Neural progenitor cell (in vitro differentiated cells): ENCODE measurements around the gene PRKAB1. TPM values are rescaled to one million over a fixed set of nuclear protein-coding genes. Genes with fewer than 3 reads are reported as not detected.

Experiments used
- DNase-seq: peaks from one replicate; pipeline ENCODE4 v3.0.0-alpha.2; 2016; ENCODE audit warnings: low spot score
- H2AFZ ChIP-seq: fragments of 200-600 bp; sonication (generic); replicated peaks from 2 replicates; pipeline ENCODE4 v1.6.1; 2016; ENCODE audit warnings: antibody characterized with exemption
- H3F3A ChIP-seq: fragments of 200-600 bp; sonication (generic); 2 replicates; pipeline ENCODE4 v1.6.1; 2016; ENCODE audit warnings: antibody characterized with exemption, low read depth
- H3K27ac ChIP-seq: fragments of 200-600 bp; sonication (generic); 2 replicates; pipeline ENCODE4 v1.5.1; 2016; ENCODE audit warnings: mild to moderate bottlenecking
- H3K27me3 ChIP-seq: fragments of 200-600 bp; sonication (generic); 2 replicates; pipeline ENCODE4 v1.6.1; 2016; ENCODE audit warnings: mild to moderate bottlenecking, moderate library complexity
- H3K36me3 ChIP-seq: fragments of 200-600 bp; sonication (generic); 2 replicates; pipeline ENCODE4 v1.5.1; 2016
- H3K4me1 ChIP-seq: fragments of 200-600 bp; sonication (generic); 2 replicates; pipeline ENCODE4 v1.6.1; 2016; ENCODE audit warnings: mixed run types
- H3K4me2 ChIP-seq: fragments of 200-600 bp; sonication (generic); 2 replicates; pipeline ENCODE4 v1.6.1; 2016
- H3K4me3 ChIP-seq: fragments of 200-600 bp; sonication (generic); 2 replicates; pipeline ENCODE4 v1.5.1; 2016
- H3K79me2 ChIP-seq: fragments of 200-600 bp; sonication (generic); 2 replicates; pipeline ENCODE4 v1.6.1; 2016; ENCODE audit warnings: low read depth
- H3K9ac ChIP-seq: fragments of 200-600 bp; sonication (generic); 2 replicates; pipeline ENCODE4 v1.6.1; 2016
- H3K9me3 ChIP-seq: fragments of 200-600 bp; sonication (generic); 2 replicates; pipeline ENCODE4 v1.5.1; 2016; ENCODE audit warnings: low read depth
- H4K20me1 ChIP-seq: fragments of 200-600 bp; sonication (generic); 2 replicates; pipeline ENCODE4 v1.6.1; 2016; ENCODE audit warnings: low read depth
- H3K27ac Mint-ChIP-seq: 3 replicates; pipeline ENCODE4 v1.8.0; 2021; ENCODE audit warnings: mixed read lengths
- H3K27me3 Mint-ChIP-seq: 2 replicates; pipeline ENCODE4 v1.8.0; 2022; ENCODE audit warnings: low read depth, mild to moderate bottlenecking, inconsistent platforms, moderate library complexity, mixed read lengths; ENCODE audit not compliant: insufficient read depth
- H3K36me3 Mint-ChIP-seq: 3 replicates; pipeline ENCODE4 v1.8.0; 2021; ENCODE audit warnings: mixed read lengths
- H3K4me1 Mint-ChIP-seq: 3 replicates; pipeline ENCODE4 v1.8.0; 2021; ENCODE audit warnings: mixed read lengths
- H3K4me3 Mint-ChIP-seq: 3 replicates; pipeline ENCODE4 v1.8.0; 2021; ENCODE audit warnings: mild to moderate bottlenecking, moderate library complexity, mixed read lengths
- H3K9me3 Mint-ChIP-seq: 3 replicates; pipeline ENCODE4 v1.8.0; 2020; ENCODE audit warnings: mixed read lengths
- EZH2 ChIP-seq: fragments of 200-600 bp; sonication (generic); IDR thresholded peaks from 2 replicates; pipeline ENCODE4 v1.6.1; 2017; ENCODE audit warnings: antibody characterized with exemption, mild to moderate bottlenecking, moderate library complexity
- EZH2phosphoT487 ChIP-seq: fragments of 200-600 bp; sonication (generic); IDR thresholded peaks from 2 replicates; pipeline ENCODE4 v1.6.1; 2017; ENCODE audit warnings: antibody characterized with exemption
- total RNA-seq: library from RNA; depleted of rRNA; stranded (reverse); fragments of >200 nt; gene quantifications from 2 replicates; pipeline ENCODE4 v1.2.3, GENCODE V29; 2015; ENCODE audit warnings: low replicate concordance
- TF ChIP-seq, protein P1 (sequence below): fragments of 200-600 bp; sonication (generic); IDR thresholded peaks from 2 replicates; pipeline ENCODE4 v1.5.1; 2017; ENCODE audit warnings: antibody characterized with exemption, mild to moderate bottlenecking

The PRKAB1 gene
- total RNA-seq, 1 donor from 2014 or later, result 24.5 TPM

DNA sequence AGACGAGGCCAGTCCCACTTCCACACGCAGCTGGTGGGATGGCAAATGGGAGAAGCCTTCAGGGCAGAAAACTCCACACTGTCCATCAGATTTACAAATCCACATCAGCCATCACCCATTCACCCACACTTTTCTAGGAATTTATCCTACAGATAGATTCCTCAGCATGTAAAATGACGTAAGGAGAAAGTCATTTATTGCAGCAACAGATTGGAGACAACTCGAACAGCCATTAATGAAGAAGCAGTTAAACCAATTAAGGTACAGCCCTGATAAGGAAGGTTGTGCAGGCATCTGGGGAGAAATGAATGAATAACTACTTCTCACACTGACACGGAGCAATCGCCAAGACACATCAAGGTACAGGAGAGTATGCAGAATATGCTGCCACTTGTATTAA is 26.2 kb downstream of the PRKAB1 start:
- no peaks in the 10 kb centered on the region for H3K4me1 ChIP-seq

DNA sequence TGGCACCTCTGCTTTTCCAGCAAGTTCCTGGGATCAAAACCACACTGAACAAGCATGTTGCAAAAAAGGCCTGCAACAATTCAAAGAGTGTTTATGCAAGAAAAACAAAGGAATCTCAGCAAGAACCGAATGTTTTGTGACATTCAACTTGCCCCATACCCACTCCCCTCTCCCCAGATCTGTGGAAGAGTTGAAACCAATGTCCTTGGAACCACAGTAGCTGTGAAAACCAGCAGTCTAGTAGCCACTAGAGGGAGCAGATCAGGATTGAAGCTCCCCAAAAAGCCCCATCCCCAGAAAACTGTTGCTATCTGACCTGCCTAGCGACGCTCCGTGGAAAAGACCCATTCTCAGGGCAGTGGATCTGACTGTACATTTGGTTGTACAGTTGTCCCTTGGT is 27.1 kb downstream of the PRKAB1 start:
- H3K27ac Mint-ChIP-seq, result no peak overlapping the region

More for the DNA sequence above, 26.2 kb downstream of the PRKAB1 start:
- no peaks in the 10 kb centered on the region for H3K36me3 ChIP-seq
- H3K9ac ChIP-seq, result no peak overlapping the region
- H3K27me3 Mint-ChIP-seq, result no peaks in the 10 kb centered on the region
- no peak overlapping the region for H2AFZ ChIP-seq
- no peaks in the 10 kb centered on the region for H4K20me1 ChIP-seq
- no peak overlapping the region for H3K4me3 ChIP-seq
- no peaks in the 10 kb centered on the region for H3K79me2 ChIP-seq
- H3K27ac ChIP-seq, result no peak overlapping the region
- no peaks in the 10 kb centered on the region for H3K9me3 ChIP-seq
- H3F3A ChIP-seq, result no peaks in the 10 kb centered on the region
- H3K27ac Mint-ChIP-seq, result no peak overlapping the region
- TF ChIP-seq, protein P1, sequence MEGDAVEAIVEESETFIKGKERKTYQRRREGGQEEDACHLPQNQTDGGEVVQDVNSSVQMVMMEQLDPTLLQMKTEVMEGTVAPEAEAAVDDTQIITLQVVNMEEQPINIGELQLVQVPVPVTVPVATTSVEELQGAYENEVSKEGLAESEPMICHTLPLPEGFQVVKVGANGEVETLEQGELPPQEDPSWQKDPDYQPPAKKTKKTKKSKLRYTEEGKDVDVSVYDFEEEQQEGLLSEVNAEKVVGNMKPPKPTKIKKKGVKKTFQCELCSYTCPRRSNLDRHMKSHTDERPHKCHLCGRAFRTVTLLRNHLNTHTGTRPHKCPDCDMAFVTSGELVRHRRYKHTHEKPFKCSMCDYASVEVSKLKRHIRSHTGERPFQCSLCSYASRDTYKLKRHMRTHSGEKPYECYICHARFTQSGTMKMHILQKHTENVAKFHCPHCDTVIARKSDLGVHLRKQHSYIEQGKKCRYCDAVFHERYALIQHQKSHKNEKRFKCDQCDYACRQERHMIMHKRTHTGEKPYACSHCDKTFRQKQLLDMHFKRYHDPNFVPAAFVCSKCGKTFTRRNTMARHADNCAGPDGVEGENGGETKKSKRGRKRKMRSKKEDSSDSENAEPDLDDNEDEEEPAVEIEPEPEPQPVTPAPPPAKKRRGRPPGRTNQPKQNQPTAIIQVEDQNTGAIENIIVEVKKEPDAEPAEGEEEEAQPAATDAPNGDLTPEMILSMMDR, result no peak
- TF ChIP-seq EZH2, result no peak
- no peak for TF ChIP-seq EZH2phosphoT487
- DNase-seq, result no peak
- no peak overlapping the region for H3K4me2 ChIP-seq
- H3K4me1 Mint-ChIP-seq, result peaks cover 6% of the 10 kb centered on the region
- H3K36me3 Mint-ChIP-seq, result peaks cover 24% of the 10 kb centered on the region
- no peaks in the 10 kb centered on the region for H3K9me3 Mint-ChIP-seq
- H3K27me3 ChIP-seq, result no peaks in the 10 kb centered on the region
- no peak overlapping the region for H3K4me3 Mint-ChIP-seq

DNA sequence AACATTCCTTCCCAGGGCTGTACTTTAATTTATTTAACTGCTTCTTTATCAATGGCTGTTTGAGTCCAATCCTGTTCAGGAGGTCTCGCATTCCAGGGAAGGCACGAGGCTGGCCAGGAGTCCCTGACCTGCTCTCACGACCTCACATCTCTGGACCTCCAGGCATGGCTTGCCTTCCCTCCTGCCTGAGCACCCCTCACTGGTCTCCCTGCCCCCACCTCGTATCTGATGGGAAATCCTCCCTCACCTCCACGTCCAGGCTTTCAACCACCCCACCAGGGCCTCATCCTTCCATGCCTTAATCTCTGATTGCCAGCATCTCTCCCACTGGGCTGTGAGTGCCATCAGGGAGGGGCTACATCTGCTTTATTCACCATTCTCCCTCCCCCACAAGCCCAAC is 29.0 kb downstream of the PRKAB1 start:
- Histone ChIP-seq H3K4me1 (no peaks in the 10 kb centered on the region), H3K27me3 (no peaks in the 10 kb centered on the region), H3K9ac (no peak overlapping the region), H3K36me3 (no peaks in the 10 kb centered on the region), H3K79me2 (no peaks in the 10 kb centered on the region), H3K27ac (no peak overlapping the region), H3K9me3 (no peaks in the 10 kb centered on the region), H3K4me3 (no peak overlapping the region), H3F3A (no peaks in the 10 kb centered on the region), H4K20me1 (no peaks in the 10 kb centered on the region), H2AFZ (no peak overlapping the region), H3K4me2 (no peak overlapping the region)
- peaks cover 2% of the 10 kb centered on the region for H3K27me3 Mint-ChIP-seq
- TF ChIP-seq, protein P1, result no peak
- TF ChIP-seq EZH2 (no peak), EZH2phosphoT487 (no peak)
- H3K36me3 Mint-ChIP-seq, result peaks cover 21% of the 10 kb centered on the region
- no peak overlapping the region for H3K4me3 Mint-ChIP-seq
- H3K4me1 Mint-ChIP-seq, result peaks cover 6% of the 10 kb centered on the region
- DNase-seq, result no peak
- no peaks in the 10 kb centered on the region for H3K9me3 Mint-ChIP-seq
- no peak overlapping the region for H3K27ac Mint-ChIP-seq

More for the DNA sequence above, 27.1 kb downstream of the PRKAB1 start:
- no peak overlapping the region for H3K9ac ChIP-seq
- H4K20me1 ChIP-seq, result no peaks in the 10 kb centered on the region
- DNase-seq, result peak; percentile 54
- no peak overlapping the region for H3K4me3 ChIP-seq
- Mint-ChIP-seq H3K9me3 (no peaks in the 10 kb centered on the region), H3K27me3 (no peaks in the 10 kb centered on the region), H3K4me1 (peaks cover 6% of the 10 kb centered on the region), H3K36me3 (peaks cover 24% of the 10 kb centered on the region), H3K4me3 (no peak overlapping the region)
- H3K4me1 ChIP-seq, result no peaks in the 10 kb centered on the region
- H3K79me2 ChIP-seq, result no peaks in the 10 kb centered on the region
- H2AFZ ChIP-seq, result no peak overlapping the region
- no peaks in the 10 kb centered on the region for H3K36me3 ChIP-seq
- no peaks in the 10 kb centered on the region for H3F3A ChIP-seq
- no peak for TF ChIP-seq EZH2phosphoT487
- TF ChIP-seq, protein P1, result peak; percentile 57
- H3K9me3 ChIP-seq, result no peaks in the 10 kb centered on the region
- no peaks in the 10 kb centered on the region for H3K27me3 ChIP-seq
- H3K4me2 ChIP-seq, result no peak overlapping the region
- H3K27ac ChIP-seq, result no peak overlapping the region
